A549 treated with dexamethasone at 1 μM for 4 hours (cell line): Measurements from ENCODE around the gene ABCA10. TPM values are rescaled to one million over a fixed set of nuclear protein-coding genes. Genes with fewer than 3 reads are reported as not detected.

Experiments
- total RNA-seq: library from RNA; stranded (reverse); fragments of 200-300 nt; extraction: Qiagen RNA extraction; gene quantifications from 5 replicates; pipeline ENCODE4 v1.2.3, GENCODE V29; 2022

The ABCA10 gene, protein sequence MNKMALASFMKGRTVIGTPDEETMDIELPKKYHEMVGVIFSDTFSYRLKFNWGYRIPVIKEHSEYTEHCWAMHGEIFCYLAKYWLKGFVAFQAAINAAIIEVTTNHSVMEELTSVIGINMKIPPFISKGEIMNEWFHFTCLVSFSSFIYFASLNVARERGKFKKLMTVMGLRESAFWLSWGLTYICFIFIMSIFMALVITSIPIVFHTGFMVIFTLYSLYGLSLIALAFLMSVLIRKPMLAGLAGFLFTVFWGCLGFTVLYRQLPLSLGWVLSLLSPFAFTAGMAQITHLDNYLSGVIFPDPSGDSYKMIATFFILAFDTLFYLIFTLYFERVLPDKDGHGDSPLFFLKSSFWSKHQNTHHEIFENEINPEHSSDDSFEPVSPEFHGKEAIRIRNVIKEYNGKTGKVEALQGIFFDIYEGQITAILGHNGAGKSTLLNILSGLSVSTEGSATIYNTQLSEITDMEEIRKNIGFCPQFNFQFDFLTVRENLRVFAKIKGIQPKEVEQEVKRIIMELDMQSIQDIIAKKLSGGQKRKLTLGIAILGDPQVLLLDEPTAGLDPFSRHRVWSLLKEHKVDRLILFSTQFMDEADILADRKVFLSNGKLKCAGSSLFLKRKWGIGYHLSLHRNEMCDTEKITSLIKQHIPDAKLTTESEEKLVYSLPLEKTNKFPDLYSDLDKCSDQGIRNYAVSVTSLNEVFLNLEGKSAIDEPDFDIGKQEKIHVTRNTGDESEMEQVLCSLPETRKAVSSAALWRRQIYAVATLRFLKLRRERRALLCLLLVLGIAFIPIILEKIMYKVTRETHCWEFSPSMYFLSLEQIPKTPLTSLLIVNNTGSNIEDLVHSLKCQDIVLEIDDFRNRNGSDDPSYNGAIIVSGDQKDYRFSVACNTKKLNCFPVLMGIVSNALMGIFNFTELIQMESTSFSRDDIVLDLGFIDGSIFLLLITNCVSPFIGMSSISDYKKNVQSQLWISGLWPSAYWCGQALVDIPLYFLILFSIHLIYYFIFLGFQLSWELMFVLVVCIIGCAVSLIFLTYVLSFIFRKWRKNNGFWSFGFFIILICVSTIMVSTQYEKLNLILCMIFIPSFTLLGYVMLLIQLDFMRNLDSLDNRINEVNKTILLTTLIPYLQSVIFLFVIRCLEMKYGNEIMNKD (N-terminal part only)
- 0.06 to 0.14 TPM (median 0.11 TPM) in 5 replicates for total RNA-seq

DNA sequence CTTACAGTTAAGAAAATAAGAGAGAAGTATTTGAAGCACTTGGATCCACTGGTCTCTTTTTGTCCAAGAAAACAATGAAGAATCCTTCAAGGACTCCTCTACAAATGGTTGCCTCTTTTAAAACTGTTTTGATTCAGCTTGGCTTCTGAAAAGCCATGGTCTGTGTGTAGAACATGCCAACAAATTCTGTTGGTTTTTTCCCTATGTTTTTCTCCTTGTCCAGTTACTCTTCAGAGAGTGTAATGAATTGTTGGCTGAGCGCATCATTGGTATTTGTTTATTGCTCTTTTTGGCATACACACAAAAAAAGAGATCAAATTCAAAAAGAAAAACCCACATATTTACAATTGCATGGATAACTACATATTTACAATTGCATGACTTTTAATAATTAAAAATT lies at the start of gene ABCA10:
Gene ABCA10, minus strand, starts transcription at position 249 of the 400 bp plus-strand sequence. CDS start 3,466 bp downstream, outside the sequence.

DNA sequence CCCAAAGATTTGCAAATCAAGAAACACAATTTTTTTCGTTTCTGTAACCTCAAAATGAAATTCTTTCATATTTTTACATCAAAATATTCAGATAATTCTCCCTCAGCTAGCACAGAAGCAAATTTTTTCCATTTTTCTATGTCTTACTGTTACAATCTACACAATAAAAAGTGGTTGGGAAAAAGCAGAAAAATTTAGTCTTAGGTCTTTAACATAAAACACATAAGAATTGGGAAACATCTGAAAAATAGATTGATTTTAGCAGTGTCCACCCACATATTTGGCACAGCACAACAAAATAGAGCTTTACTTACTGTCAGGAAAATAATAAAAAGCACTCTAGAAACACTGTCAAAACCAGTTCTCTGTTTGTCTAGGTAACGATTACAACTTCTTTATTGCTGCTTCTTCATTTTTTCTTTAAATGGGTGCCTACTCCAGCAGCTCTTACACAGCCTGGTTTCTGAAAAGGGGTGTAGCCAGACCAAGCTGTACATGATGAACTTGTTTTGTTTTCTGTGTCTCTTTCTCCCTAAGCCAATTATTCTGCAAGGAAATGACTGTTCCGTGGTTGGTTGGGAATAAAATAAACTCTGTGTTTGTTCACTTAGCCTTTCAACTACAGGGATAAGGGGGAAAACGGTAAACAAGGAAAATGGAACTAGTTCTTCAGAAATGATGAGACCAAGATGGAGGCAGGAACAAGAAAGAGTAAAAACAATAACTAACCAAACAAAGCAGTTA lies 87.0 kb downstream of the ABCA10 start, which contains the start of gene ABCA6:
Gene ABCA6, minus strand, starts transcription at position 465 of the 744 bp plus-strand sequence. CDS start 1,192 bp downstream, outside the sequence.

Other genes starting within 250 kb of the ABCA10 start
- gene ABCA9, start 167.9 kb downstream of the ABCA10 start, total RNA-seq, result 0.01 to 0.02 TPM in 2 of 5 replicates, not detected in the others
- 0.02 to 0.10 TPM (median 0.03 TPM) in 4 of 5 replicates, not detected in the other for gene ABCA6, start 86.9 kb downstream of the ABCA10 start, total RNA-seq
- gene ABCA5, start 98.3 kb upstream of the ABCA10 start, total RNA-seq, result 1.8 to 2.6 TPM (median 2.5 TPM) in 5 replicates
- gene MAP2K6, start 185.9 kb upstream of the ABCA10 start, total RNA-seq, result 5.5 to 7.4 TPM (median 6.5 TPM) in 5 replicates